GM21576 (cell line): Measurements from ENCODE around the gene RFX4.
"Not testable (repeated sequence)": the region's sequence is repeated elsewhere in the genome, so short reads cannot be mapped to it uniquely, and the experiment has no call there.

ENCODE experiments used
- ATAC-seq: cut with Tn5 transposase; IDR thresholded peaks from one replicate; pipeline ENCODE4 v1.9.1; 2021; ENCODE audit warnings: mild to moderate bottlenecking, moderate library complexity; ENCODE audit not compliant: unreplicated experiment

Gene RFX4

GRCh38 chr12:106685381-106685780 is 102.6 kb downstream of the RFX4 start:
- ATAC-seq: no peak

GRCh38 chr12:106687672-106688071 is 104.9 kb downstream of the RFX4 start:
- ATAC-seq: no peak

GRCh38 chr12:106690569-106691305 is 107.9 kb downstream of the RFX4 start:
- ATAC-seq: no peak

- not testable (repeated sequence) for ATAC-seq
Observed at GRCh38 chr12:106692033-106692432, 109.2 kb downstream of the RFX4 start.

- no peak for ATAC-seq
Observed at GRCh38 chr12:106692896-106693820, 110.4 kb downstream of the RFX4 start.

GRCh38 chr12:106696071-106696470 is 113.3 kb downstream of the RFX4 start:
- no peak for ATAC-seq

- no peak for ATAC-seq
Observed at GRCh38 chr12:106696681-106697417, 114.0 kb downstream of the RFX4 start.

GRCh38 chr12:106704081-106704480 is 121.3 kb downstream of the RFX4 start:
- no peak for ATAC-seq

GRCh38 chr12:106705971-106706370 is 123.2 kb downstream of the RFX4 start:
- no peak for ATAC-seq

GRCh38 chr12:106709068-106709511 is 126.3 kb downstream of the RFX4 start:
- no peak for ATAC-seq

GRCh38 chr12:106710143-106710893 is 127.5 kb downstream of the RFX4 start:
- no peak for ATAC-seq

- ATAC-seq: no peak
Observed at GRCh38 chr12:106711316-106711715, 128.5 kb downstream of the RFX4 start.

- ATAC-seq: no peak
Observed at GRCh38 chr12:106712768-106713167, 130.0 kb downstream of the RFX4 start.

- ATAC-seq: no peak
Observed at GRCh38 chr12:106714926-106715325, 132.1 kb downstream of the RFX4 start.

GRCh38 chr12:106715582-106715981 is 132.8 kb downstream of the RFX4 start:
- no peak for ATAC-seq

- no peak for ATAC-seq
Observed at GRCh38 chr12:106717673-106718072, 134.9 kb downstream of the RFX4 start.

- no peak for ATAC-seq
Observed at GRCh38 chr12:106719879-106720278, 137.1 kb downstream of the RFX4 start.

GRCh38 chr12:106720696-106721095 is 137.9 kb downstream of the RFX4 start:
- no peak for ATAC-seq

GRCh38 chr12:106721915-106722314 is 139.1 kb downstream of the RFX4 start:
- no peak for ATAC-seq

- no peak for ATAC-seq
Observed at GRCh38 chr12:106722837-106723236, 140.0 kb downstream of the RFX4 start.
